HG03103 (cell line): Measurements from ENCODE around the gene TPSAB1.
"Not testable (repeated sequence)": the region's sequence is repeated elsewhere in the genome, so short reads cannot be mapped to it uniquely, and the experiment has no call there.

Source experiments
- ATAC-seq: cut with Tn5 transposase; IDR thresholded peaks from one replicate; pipeline ENCODE4 v1.9.1; 2021; ENCODE audit warnings: low read depth; ENCODE audit not compliant: unreplicated experiment

Gene TPSAB1

GRCh38 chr16:1262210-1262845, 21.8 kb downstream of the TPSAB1 start:
- no peak for ATAC-seq

GRCh38 chr16:1262846-1263221, 22.3 kb downstream of the TPSAB1 start:
- no peak for ATAC-seq

GRCh38 chr16:1263591-1264344, 23.3 kb downstream of the TPSAB1 start:
- no peak for ATAC-seq

- ATAC-seq = no peak
Measured at GRCh38 chr16:1264345-1265089, 24.0 kb downstream of the TPSAB1 start.

- ATAC-seq = no peak
Measured at GRCh38 chr16:1265090-1265630, 24.7 kb downstream of the TPSAB1 start.

GRCh38 chr16:1265826-1266225, 25.3 kb downstream of the TPSAB1 start:
- no peak for ATAC-seq

- ATAC-seq = not testable (repeated sequence)
Measured at GRCh38 chr16:1269418-1269817, 28.9 kb downstream of the TPSAB1 start.

- ATAC-seq = no peak
Measured at GRCh38 chr16:1271380-1271723, 30.8 kb downstream of the TPSAB1 start.

- not testable (repeated sequence) for ATAC-seq
Measured at GRCh38 chr16:1271724-1272413, 31.4 kb downstream of the TPSAB1 start.

- no peak for ATAC-seq
Measured at GRCh38 chr16:1272453-1273198, 32.1 kb downstream of the TPSAB1 start.

GRCh38 chr16:1273816-1274215, 33.3 kb downstream of the TPSAB1 start:
- ATAC-seq = no peak

GRCh38 chr16:1274767-1275166, 34.3 kb downstream of the TPSAB1 start:
- no peak for ATAC-seq

GRCh38 chr16:1275791-1276579, 35.5 kb downstream of the TPSAB1 start:
- ATAC-seq = no peak

GRCh38 chr16:1276580-1276878, 36.0 kb downstream of the TPSAB1 start:
- no peak for ATAC-seq

- ATAC-seq = no peak
Measured at GRCh38 chr16:1277151-1277598, 36.7 kb downstream of the TPSAB1 start.

GRCh38 chr16:1277617-1278282, 37.2 kb downstream of the TPSAB1 start:
- ATAC-seq = no peak

GRCh38 chr16:1278477-1278876, 38.0 kb downstream of the TPSAB1 start:
- no peak for ATAC-seq

- no peak for ATAC-seq
Measured at GRCh38 chr16:1279081-1279944, 38.8 kb downstream of the TPSAB1 start.
